Neural progenitor cell (in vitro differentiated cells): Measurements from ENCODE around the gene MC1R.

Experiments used
- EZH2 ChIP-seq: fragments of 200-600 bp; sonication (generic); IDR thresholded peaks from 2 replicates; pipeline ENCODE4 v1.6.1; 2017; ENCODE audit warnings: antibody characterized with exemption, mild to moderate bottlenecking, moderate library complexity
- EZH2phosphoT487 ChIP-seq: fragments of 200-600 bp; sonication (generic); IDR thresholded peaks from 2 replicates; pipeline ENCODE4 v1.6.1; 2017; ENCODE audit warnings: antibody characterized with exemption
- TF ChIP-seq, protein P1 (sequence below): fragments of 200-600 bp; sonication (generic); IDR thresholded peaks from 2 replicates; pipeline ENCODE4 v1.5.1; 2017; ENCODE audit warnings: antibody characterized with exemption, mild to moderate bottlenecking

DNA sequence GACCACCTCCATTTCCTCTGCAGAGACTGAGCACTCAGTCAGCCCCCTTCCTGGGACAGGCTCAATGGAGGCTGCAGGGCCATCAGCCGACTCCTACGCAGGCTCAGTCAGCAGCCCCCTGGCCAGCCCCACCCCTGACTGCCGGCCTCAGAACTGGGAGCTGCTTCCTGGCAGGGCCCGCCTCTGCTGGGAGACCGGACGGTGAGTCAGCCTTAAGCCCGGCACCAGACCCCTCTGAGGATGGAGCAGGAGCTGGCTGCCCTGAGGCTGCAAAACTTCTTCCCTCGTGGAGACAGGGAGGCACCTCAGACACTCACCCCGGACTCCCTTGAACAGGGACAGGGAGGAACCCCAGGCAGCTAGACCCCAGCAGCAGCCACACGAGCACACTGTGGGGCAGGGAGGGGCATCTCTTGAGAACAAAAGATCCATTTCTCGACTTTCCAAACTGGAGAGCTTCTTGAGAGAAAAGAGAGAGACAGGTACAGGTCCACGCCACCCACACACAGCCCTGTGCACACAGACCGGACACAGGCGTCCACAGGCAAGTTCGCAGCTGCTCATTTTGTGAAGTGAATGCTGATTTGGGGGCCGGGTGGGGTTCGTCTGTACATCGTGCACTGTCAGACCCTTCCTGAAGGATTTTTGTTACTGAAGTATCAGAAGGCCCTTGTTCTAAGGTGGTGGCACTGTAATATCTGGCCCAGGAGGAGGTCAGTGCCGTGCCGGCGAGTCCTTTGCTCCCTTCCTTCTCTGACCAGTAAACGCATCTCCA, 3.2 kb downstream of the MC1R start:
- TF ChIP-seq, protein P1, sequence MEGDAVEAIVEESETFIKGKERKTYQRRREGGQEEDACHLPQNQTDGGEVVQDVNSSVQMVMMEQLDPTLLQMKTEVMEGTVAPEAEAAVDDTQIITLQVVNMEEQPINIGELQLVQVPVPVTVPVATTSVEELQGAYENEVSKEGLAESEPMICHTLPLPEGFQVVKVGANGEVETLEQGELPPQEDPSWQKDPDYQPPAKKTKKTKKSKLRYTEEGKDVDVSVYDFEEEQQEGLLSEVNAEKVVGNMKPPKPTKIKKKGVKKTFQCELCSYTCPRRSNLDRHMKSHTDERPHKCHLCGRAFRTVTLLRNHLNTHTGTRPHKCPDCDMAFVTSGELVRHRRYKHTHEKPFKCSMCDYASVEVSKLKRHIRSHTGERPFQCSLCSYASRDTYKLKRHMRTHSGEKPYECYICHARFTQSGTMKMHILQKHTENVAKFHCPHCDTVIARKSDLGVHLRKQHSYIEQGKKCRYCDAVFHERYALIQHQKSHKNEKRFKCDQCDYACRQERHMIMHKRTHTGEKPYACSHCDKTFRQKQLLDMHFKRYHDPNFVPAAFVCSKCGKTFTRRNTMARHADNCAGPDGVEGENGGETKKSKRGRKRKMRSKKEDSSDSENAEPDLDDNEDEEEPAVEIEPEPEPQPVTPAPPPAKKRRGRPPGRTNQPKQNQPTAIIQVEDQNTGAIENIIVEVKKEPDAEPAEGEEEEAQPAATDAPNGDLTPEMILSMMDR, result no peak
- TF ChIP-seq EZH2phosphoT487 (no peak), EZH2 (no peak)
